A549 (cell line): Measurements from ENCODE around the gene ARID5B. TPM values are rescaled to one million over a fixed set of nuclear protein-coding genes. Genes with fewer than 3 reads are reported as not detected.

Experiments
- ATAC-seq, 2 experiments: fragments of 200-7000 bp in 1 of 2; fragments of >200 bp in 1 of 2; cut with Nextera tagmentation in 1 of 2; cut with Tn5 transposase in 1 of 2; 3 replicates each; pipeline versions ENCODE4 v1.8.0 to v1.9.1; 2018 to 2020; ENCODE audit warnings: mild to moderate bottlenecking in 1 of 2, moderate library complexity in 1 of 2
- CTCF ChIA-PET: fragments of 300-600 bp; sonication (Branson Sonifier 250); formaldehyde crosslinking; extraction: SDS; loops from one replicate; lab custom pipeline; 2021; ENCODE audit warnings: antibody characterized with exemption, inconsistent platforms; lab: Yijun Ruan, JAX
- POLR2A ChIA-PET: fragments of 350-600 bp; formaldehyde crosslinking; extraction: SDS; loops from one replicate; lab custom pipeline; 2021; ENCODE audit warnings: antibody characterized with exemption, inconsistent platforms; lab: Yijun Ruan, JAX
- DNase-seq, 2 experiments: peaks; one replicate each; pipeline versions ENCODE4 v3.0.0 to v3.0.0-alpha.2; 2011 to 2016; ENCODE audit warnings: low read depth in 1 of 2, low spot score in 1 of 2
- FAIRE-seq: peaks from 2 replicates; lab custom pipeline; 2011; peaks lifted over from hg19 to GRCh38; lab: Jason Lieb, UNC
- H3K27ac ChIP-seq, 2 experiments: fragments of >200 bp; sonication (Bioruptor Twin); formaldehyde crosslinking; 3 replicates each; pipeline ENCODE4 v1.5.1; 2016 to 2017
- H3K4me1 ChIP-seq: fragments of >200 bp; sonication (Bioruptor Twin); formaldehyde crosslinking; 3 replicates; pipeline ENCODE4 v1.6.1; 2016
- H3K4me2 ChIP-seq: fragments of >200 bp; sonication (Bioruptor Twin); formaldehyde crosslinking; 3 replicates; pipeline ENCODE4 v1.6.1; 2016
- H3K4me3 ChIP-seq: fragments of >200 bp; sonication (Bioruptor Twin); formaldehyde crosslinking; 3 replicates; pipeline ENCODE4 v1.5.1; 2016
- H3K9me3 ChIP-seq: fragments of >200 bp; sonication (Bioruptor Twin); formaldehyde crosslinking; 3 replicates; pipeline ENCODE4 v1.6.1; 2016
- BHLHE40 ChIP-seq: IDR thresholded peaks from 2 replicates; pipeline ENCODE4 v1.6.1; 2012; ENCODE audit warnings: low read depth, low read length, inconsistent platforms
- CBX8 ChIP-seq: fragments of 200-600 bp; sonication (generic); IDR thresholded peaks from 2 replicates; pipeline ENCODE4 v1.6.1; 2016
- CHD4 ChIP-seq: fragments of 200-600 bp; sonication (generic); IDR thresholded peaks from 2 replicates; pipeline ENCODE4 v1.6.1; 2016; ENCODE audit warnings: antibody characterized with exemption, mild to moderate bottlenecking, borderline replicate concordance
- EHF ChIP-seq: fragments of 250-450 bp; sonication (Bioruptor Pico); IDR thresholded peaks from 2 replicates; pipeline ENCODE4 v1.5.0; 2020; ENCODE audit warnings: mild to moderate bottlenecking
- EP300 ChIP-seq, 2 experiments: fragments of >200 bp; sonication (Bioruptor Twin); formaldehyde crosslinking; IDR thresholded peaks; 2 replicates in 1 of 2; 3 replicates in 1 of 2; pipeline ENCODE4 v1.6.1; 2016 to 2017
- FOSB ChIP-seq: fragments of 250-450 bp; sonication (Bioruptor Pico); IDR thresholded peaks from 2 replicates; pipeline ENCODE4 v1.5.0; 2020; ENCODE audit warnings: mild to moderate bottlenecking, moderate library complexity
- FOXS1 ChIP-seq: fragments of 250-450 bp; sonication (Bioruptor Pico); IDR thresholded peaks from 2 replicates; pipeline ENCODE4 v1.5.0; 2020; ENCODE audit warnings: mild to moderate bottlenecking, moderate library complexity
- GATA3 ChIP-seq: IDR thresholded peaks from 2 replicates; pipeline ENCODE4 v1.6.1; 2012; ENCODE audit warnings: borderline replicate concordance
- HEYL ChIP-seq: fragments of 250-450 bp; sonication (Bioruptor Pico); IDR thresholded peaks from 2 replicates; pipeline ENCODE4 v1.8.0; 2021; ENCODE audit warnings: mild to moderate bottlenecking, moderate library complexity
- HOXA7 ChIP-seq: fragments of 250-450 bp; sonication (Bioruptor Pico); IDR thresholded peaks from 2 replicates; pipeline ENCODE4 v1.5.0; 2020; ENCODE audit warnings: mild to moderate bottlenecking, moderate library complexity
- JUN ChIP-seq, 2 experiments: fragments of >200 bp; sonication (Bioruptor Twin); formaldehyde crosslinking; IDR thresholded peaks; 2 replicates in 1 of 2; 3 replicates in 1 of 2; pipeline ENCODE4 v1.6.1; 2016 to 2017
- JUNB ChIP-seq: fragments of >200 bp; sonication (Bioruptor Twin); formaldehyde crosslinking; IDR thresholded peaks from 2 replicates; pipeline ENCODE4 v1.6.1; 2016
- KDM5A ChIP-seq: fragments of 200-600 bp; sonication (generic); IDR thresholded peaks from 2 replicates; pipeline ENCODE4 v1.6.1; 2016; ENCODE audit warnings: antibody characterized with exemption, mild to moderate bottlenecking
- MAFK ChIP-seq: fragments of 450-650 bp; IDR thresholded peaks from 2 replicates; pipeline ENCODE4 v1.6.1; 2014; ENCODE audit not compliant: partially characterized antibody
- MYC ChIP-seq: IDR thresholded peaks from 2 replicates; pipeline ENCODE4 v1.6.1; 2012; ENCODE audit warnings: mild to moderate bottlenecking, inconsistent platforms, low read length, improper control_type of control experiment, borderline replicate concordance
- NFE2L2 ChIP-seq: fragments of 150-350 bp; conservative IDR thresholded peaks from 2 replicates; pipeline ENCODE4 v1.6.1; 2014; ENCODE audit warnings: low read length
- NPAS2 ChIP-seq: fragments of 250-450 bp; sonication (Bioruptor Pico); IDR thresholded peaks from 2 replicates; pipeline ENCODE4 v1.8.0; 2022; ENCODE audit warnings: mild to moderate bottlenecking, moderate library complexity, borderline replicate concordance
- NR3C1 ChIP-seq: fragments of >200 bp; sonication (Bioruptor Twin); formaldehyde crosslinking; IDR thresholded peaks from 3 replicates; pipeline ENCODE4 v1.6.1; 2017
- POLR2A ChIP-seq: IDR thresholded peaks from 2 replicates; pipeline ENCODE4 v1.6.1; 2012; ENCODE audit warnings: mild to moderate bottlenecking, low read length
- POLR2AphosphoS2 ChIP-seq: conservative IDR thresholded peaks from 2 replicates; pipeline ENCODE4 v1.6.1; 2012; ENCODE audit warnings: low read length, improper control_type of control experiment, inconsistent platforms
- RAD21 ChIP-seq, 2 experiments: fragments of >200 bp in 1 of 2; sonication (Bioruptor Twin) in 1 of 2; formaldehyde crosslinking in 1 of 2; IDR thresholded peaks in 1 of 2; conservative IDR thresholded peaks in 1 of 2; 2 replicates in 1 of 2; 3 replicates in 1 of 2; pipeline ENCODE4 v1.6.1; 2012 to 2018; ENCODE audit warnings: inconsistent platforms in 1 of 2
- RNF2 ChIP-seq: fragments of 200-600 bp; sonication (generic); IDR thresholded peaks from 2 replicates; pipeline ENCODE4 v1.6.1; 2016; ENCODE audit warnings: low read depth, mild to moderate bottlenecking, antibody characterized with exemption, moderate library complexity, borderline replicate concordance
- SMC3 ChIP-seq: fragments of >200 bp; sonication (Bioruptor Twin); formaldehyde crosslinking; IDR thresholded peaks from 3 replicates; pipeline ENCODE4 v1.6.1; 2018; ENCODE audit warnings: inconsistent platforms
- SREBF2 ChIP-seq: fragments of 450-650 bp; IDR thresholded peaks from 2 replicates; pipeline ENCODE4 v1.6.1; 2014; ENCODE audit warnings: mild to moderate bottlenecking, moderate library complexity
- TFCP2L1 ChIP-seq: fragments of 250-450 bp; sonication (Bioruptor Pico); IDR thresholded peaks from 2 replicates; pipeline ENCODE4 v1.5.0; 2021; ENCODE audit warnings: mild to moderate bottlenecking
- TP53 ChIP-seq: fragments of 250-450 bp; sonication (Bioruptor Pico); IDR thresholded peaks from 2 replicates; pipeline ENCODE4 v1.5.0; 2021; ENCODE audit warnings: mild to moderate bottlenecking, moderate library complexity
- ZNF302 ChIP-seq: fragments of 250-450 bp; sonication (Bioruptor Pico); IDR thresholded peaks from 2 replicates; pipeline ENCODE4 v1.9.0; 2021; ENCODE audit warnings: inconsistent platforms, mild to moderate bottlenecking, moderate library complexity
- WGBS: methylation state at CpG from one replicate; pipeline ENCODE4 v1.1.6; 2017; ENCODE audit errors: missing lambda C conversion rate; 5-methylcytosine and 5-hydroxymethylcytosine counted together
- polyA plus RNA-seq, 4 experiments: library from polyadenylated mRNA; depleted of rRNA in 3 of 4; stranded (reverse); fragments of >200 nt; fragmentation: RNase III in 1 of 4; extraction: RNeasy Plus Mini Kit Qiagen cat#74134 plus additional on column Dnase treatment in 1 of 4; gene quantifications; 2 replicates in 3 of 4; 3 replicates in 1 of 4; pipeline ENCODE4 v1.2.3, GENCODE V29; 2011 to 2017
- TF ChIP-seq, protein P1 (sequence below): fragments of >200 bp; sonication (Bioruptor Twin); formaldehyde crosslinking; IDR thresholded peaks from 3 replicates; pipeline ENCODE4 v1.5.1; 2016
- TF ChIP-seq, protein P2 (sequence below): IDR thresholded peaks from 2 replicates; pipeline ENCODE4 v1.6.1; 2012
- TF ChIP-seq, protein P3 (sequence below): fragments of 200-600 bp; sonication (generic); IDR thresholded peaks from 2 replicates; pipeline ENCODE4 v1.6.1; 2016; ENCODE audit warnings: antibody characterized with exemption, mild to moderate bottlenecking, moderate library complexity

The ARID5B gene
- polyA plus RNA-seq, 2 of the 4 experiments (the other 2 are of a cell fraction): 0.75 to 1.6 TPM

DNA sequence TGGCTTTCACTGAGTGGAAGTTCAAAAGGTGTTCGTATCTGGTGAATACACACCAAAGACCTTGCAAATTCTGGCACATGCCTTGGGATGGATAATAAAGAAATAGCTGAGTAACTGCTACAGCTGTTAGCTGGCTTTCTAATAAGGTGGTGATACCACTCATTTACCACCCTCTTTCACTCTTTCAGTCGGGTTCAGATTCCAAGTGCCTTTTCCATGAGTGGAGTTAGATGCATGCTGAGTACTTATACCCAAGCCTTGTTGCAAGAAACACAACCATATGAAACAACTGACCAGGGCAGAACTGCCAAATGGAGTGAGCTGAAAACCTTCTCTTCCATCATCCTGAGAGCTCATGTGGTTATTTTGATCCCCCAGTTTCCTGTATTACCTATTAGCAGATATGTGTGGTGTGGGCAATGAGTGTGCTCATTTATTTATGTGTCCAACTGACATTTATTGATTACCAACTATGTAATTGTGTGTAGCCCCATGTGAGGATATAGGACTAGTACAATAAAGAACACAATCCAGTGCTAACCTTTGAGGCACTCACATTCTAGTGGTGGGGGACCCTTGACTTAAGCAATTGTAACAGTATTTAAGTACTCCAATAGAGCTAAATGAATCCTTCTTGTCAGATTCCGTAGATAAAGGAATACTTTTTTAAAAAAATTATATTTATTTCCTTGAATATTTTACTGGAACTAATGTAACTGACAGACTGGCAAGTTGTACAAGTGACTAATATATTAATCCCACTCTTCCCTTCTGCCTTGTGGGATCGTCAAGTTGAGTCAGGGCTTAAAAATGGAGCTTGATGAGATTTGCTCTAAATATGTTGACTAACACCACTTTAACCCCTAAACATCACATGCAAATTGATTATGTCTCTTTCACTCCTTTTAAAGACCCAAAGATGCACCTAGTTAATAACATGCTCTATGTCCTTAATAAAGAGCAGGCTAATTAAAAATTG lies 124.7 kb downstream of the ARID5B start:
- FAIRE-seq (no peak), DNase-seq (no peak)

DNA sequence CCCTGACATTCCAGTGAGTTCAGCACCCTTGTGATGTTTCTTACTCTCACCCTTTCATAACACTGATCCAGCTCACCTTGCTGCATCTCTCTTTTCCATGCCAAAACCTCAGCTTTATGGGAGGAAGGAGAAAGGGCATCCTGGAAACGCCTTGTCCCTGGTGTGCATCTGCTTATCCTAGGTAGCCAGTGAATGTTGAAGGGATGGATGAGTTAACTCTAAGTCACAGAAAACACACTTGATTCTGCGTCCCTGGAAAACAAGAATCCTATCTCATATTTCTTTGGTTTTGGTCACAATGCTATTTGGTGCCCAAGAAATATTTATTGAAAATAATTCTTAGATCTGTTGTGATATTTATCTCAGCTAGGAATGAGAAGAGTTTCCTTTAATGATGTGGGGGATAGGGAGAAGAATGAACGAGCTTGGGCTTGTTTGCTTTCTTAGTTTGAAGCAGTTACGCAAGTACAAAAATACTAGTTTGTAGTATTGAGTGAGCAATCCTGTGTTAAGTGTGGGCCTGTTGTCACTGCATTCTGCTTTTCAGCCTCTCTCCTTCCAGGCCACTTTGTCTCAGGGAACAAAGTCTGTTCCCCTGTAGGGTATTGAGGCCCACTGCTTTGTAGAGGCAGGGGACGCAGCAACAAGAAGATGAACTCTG lies 126.5 kb downstream of the ARID5B start:
- ATAC-seq (no peak), DNase-seq (no peak), FAIRE-seq (no peak)
- Histone ChIP-seq H3K4me3 (no peak overlapping the region), H3K27ac (no peak overlapping the region), H3K4me1 (peaks cover 8% of the 10 kb centered on the region; the same call in 2 of the 3 replicates), H3K4me2 (no peak overlapping the region), H3K9me3 (no peaks in the 10 kb centered on the region)
- CTCF ChIA-PET: interaction anchor here (1.8 to 6.4 kb wide), 2 partner anchors 10 to 217 kb away, joined by 7 to 32 read pairs; no protein-coding TSS in a partner anchor
- WGBS: 65% methylated on average over 5 of the region's 5 CpGs
- POLR2A ChIA-PET: no interaction called here
- TF ChIP-seq EHF (CRISPR knock-in tag) (no peak), MAFK (no peak), SMC3 (no peak), BHLHE40 (no peak), ZNF302 (CRISPR knock-in tag) (no peak), NR3C1 (no peak), TP53 (CRISPR knock-in tag) (no peak), JUNB (no peak), HOXA7 (CRISPR knock-in tag) (no peak), NFE2L2 (no peak), POLR2A (no peak), MYC (no peak), NPAS2 (CRISPR knock-in tag) (no peak), RAD21 (conservative IDR thresholded peaks at IDR 0.05 in 1 of 2, IDR thresholded peaks at IDR 0.05 in 1 of 2) (no peak), CBX8 (no peak)
- TF ChIP-seq, protein P1, sequence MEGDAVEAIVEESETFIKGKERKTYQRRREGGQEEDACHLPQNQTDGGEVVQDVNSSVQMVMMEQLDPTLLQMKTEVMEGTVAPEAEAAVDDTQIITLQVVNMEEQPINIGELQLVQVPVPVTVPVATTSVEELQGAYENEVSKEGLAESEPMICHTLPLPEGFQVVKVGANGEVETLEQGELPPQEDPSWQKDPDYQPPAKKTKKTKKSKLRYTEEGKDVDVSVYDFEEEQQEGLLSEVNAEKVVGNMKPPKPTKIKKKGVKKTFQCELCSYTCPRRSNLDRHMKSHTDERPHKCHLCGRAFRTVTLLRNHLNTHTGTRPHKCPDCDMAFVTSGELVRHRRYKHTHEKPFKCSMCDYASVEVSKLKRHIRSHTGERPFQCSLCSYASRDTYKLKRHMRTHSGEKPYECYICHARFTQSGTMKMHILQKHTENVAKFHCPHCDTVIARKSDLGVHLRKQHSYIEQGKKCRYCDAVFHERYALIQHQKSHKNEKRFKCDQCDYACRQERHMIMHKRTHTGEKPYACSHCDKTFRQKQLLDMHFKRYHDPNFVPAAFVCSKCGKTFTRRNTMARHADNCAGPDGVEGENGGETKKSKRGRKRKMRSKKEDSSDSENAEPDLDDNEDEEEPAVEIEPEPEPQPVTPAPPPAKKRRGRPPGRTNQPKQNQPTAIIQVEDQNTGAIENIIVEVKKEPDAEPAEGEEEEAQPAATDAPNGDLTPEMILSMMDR: no peak
- TF ChIP-seq, protein P2, sequence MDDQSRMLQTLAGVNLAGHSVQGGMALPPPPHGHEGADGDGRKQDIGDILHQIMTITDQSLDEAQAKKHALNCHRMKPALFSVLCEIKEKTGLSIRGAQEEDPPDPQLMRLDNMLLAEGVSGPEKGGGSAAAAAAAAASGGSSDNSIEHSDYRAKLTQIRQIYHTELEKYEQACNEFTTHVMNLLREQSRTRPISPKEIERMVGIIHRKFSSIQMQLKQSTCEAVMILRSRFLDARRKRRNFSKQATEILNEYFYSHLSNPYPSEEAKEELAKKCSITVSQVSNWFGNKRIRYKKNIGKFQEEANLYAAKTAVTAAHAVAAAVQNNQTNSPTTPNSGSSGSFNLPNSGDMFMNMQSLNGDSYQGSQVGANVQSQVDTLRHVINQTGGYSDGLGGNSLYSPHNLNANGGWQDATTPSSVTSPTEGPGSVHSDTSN: no peak

More for the DNA sequence above, 124.7 kb downstream of the ARID5B start:
- TF ChIP-seq BHLHE40 (no peak), HEYL (CRISPR knock-in tag) (no peak), POLR2AphosphoS2 (no peak), FOXS1 (no peak), SREBF2 (no peak), JUN (IDR thresholded peaks at IDR 0.05) (no peak), GATA3 (no peak), HOXA7 (CRISPR knock-in tag) (no peak), TFCP2L1 (CRISPR knock-in tag) (no peak), FOSB (CRISPR knock-in tag) (no peak), MYC (no peak), MAFK (no peak), RNF2 (no peak), CHD4 (no peak), EP300 (IDR thresholded peaks at IDR 0.05) (no peak), EHF (CRISPR knock-in tag) (no peak), KDM5A (no peak)
- TF ChIP-seq, protein P3, sequence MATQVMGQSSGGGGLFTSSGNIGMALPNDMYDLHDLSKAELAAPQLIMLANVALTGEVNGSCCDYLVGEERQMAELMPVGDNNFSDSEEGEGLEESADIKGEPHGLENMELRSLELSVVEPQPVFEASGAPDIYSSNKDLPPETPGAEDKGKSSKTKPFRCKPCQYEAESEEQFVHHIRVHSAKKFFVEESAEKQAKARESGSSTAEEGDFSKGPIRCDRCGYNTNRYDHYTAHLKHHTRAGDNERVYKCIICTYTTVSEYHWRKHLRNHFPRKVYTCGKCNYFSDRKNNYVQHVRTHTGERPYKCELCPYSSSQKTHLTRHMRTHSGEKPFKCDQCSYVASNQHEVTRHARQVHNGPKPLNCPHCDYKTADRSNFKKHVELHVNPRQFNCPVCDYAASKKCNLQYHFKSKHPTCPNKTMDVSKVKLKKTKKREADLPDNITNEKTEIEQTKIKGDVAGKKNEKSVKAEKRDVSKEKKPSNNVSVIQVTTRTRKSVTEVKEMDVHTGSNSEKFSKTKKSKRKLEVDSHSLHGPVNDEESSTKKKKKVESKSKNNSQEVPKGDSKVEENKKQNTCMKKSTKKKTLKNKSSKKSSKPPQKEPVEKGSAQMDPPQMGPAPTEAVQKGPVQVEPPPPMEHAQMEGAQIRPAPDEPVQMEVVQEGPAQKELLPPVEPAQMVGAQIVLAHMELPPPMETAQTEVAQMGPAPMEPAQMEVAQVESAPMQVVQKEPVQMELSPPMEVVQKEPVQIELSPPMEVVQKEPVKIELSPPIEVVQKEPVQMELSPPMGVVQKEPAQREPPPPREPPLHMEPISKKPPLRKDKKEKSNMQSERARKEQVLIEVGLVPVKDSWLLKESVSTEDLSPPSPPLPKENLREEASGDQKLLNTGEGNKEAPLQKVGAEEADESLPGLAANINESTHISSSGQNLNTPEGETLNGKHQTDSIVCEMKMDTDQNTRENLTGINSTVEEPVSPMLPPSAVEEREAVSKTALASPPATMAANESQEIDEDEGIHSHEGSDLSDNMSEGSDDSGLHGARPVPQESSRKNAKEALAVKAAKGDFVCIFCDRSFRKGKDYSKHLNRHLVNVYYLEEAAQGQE: no peak
- H3K9me3 ChIP-seq: no peaks in the 10 kb centered on the region
- ChIA-PET CTCF (interaction anchor here (0.7 to 6.4 kb wide), 8 partner anchors 12 to 428 kb away, joined by 3 to 32 read pairs (median 4); no protein-coding TSS in a partner anchor), POLR2A (interaction anchor here (0.6 to 0.7 kb wide), 2 partner anchors 10 to 293 kb away, joined by 4 to 7 read pairs; no protein-coding TSS in a partner anchor)
- no peak overlapping the region for H3K4me2 ChIP-seq
- H3K4me1 ChIP-seq: peaks cover 8% of the 10 kb centered on the region; the same call in 2 of the 3 replicates
- H3K4me3 ChIP-seq: no peak overlapping the region
- no peak for ATAC-seq
- no peak overlapping the region for H3K27ac ChIP-seq
- 39% methylated on average over 4 of the region's 4 CpGs for WGBS
